GM19043 (cell line): ENCODE results near the gene GSTT2.

Experiments
- ATAC-seq: cut with Tn5 transposase; IDR thresholded peaks from one replicate; pipeline ENCODE4 v1.9.1; 2021; ENCODE audit warnings: low read depth; ENCODE audit not compliant: unreplicated experiment

Gene GSTT2

GRCh38 chr22:24007253-24008021 is 27.5 kb downstream of the GSTT2 start:
- ATAC-seq, result no peak

DNA sequence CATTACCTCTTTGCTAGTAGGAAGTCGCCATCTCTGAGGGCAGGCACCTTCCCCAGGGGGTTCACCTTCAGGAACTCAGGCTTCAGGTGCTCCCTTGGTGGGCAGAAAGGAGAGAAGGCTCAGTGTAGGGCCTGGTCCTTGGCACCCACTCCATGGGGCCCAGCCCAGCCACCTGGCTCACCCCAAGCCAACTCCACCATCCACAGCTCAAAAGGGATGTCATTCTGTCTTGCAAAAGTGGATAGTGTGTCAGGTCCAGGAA is 28.0 kb downstream of the GSTT2 start:
- no peak for ATAC-seq

DNA sequence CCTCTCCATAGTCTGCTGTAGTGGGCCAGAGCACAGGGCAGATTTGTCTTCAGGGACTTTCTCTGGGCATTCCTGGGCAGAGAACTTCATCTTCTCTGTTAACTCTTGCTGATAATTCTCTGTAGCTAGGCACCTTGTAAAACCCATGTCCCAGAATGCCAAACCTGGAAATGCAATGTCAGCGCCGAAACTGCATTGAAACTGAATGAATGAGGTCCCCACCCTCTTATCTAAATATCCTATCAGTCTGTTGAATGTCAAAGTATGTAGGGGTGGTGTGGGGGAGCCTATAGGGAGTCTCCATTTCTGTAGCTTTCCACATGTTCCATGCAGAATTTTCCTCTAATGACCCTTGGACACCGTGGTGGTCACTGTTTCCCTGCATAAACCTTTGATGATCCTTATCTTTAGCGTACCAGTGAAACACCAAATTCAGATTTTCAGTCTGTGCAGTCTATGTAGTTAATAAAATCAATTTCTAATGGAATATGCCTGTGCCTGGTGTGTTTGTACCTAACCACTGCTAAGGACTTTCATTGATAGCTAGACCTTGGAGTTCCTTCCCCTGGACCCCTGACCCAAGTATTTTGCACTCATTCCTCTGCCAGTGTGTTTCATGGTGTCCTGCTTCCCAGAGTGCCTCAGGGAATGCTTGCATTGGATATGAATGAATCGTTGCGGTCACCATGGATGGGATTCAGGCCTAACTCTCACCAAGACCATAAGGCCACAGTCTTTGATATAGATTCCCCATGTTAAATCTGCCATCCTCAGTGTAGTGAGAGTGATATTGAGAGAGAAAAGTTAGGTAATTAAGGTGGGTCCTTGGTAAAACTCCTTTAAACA is 28.7 kb downstream of the GSTT2 start:
- no peak for ATAC-seq

DNA sequence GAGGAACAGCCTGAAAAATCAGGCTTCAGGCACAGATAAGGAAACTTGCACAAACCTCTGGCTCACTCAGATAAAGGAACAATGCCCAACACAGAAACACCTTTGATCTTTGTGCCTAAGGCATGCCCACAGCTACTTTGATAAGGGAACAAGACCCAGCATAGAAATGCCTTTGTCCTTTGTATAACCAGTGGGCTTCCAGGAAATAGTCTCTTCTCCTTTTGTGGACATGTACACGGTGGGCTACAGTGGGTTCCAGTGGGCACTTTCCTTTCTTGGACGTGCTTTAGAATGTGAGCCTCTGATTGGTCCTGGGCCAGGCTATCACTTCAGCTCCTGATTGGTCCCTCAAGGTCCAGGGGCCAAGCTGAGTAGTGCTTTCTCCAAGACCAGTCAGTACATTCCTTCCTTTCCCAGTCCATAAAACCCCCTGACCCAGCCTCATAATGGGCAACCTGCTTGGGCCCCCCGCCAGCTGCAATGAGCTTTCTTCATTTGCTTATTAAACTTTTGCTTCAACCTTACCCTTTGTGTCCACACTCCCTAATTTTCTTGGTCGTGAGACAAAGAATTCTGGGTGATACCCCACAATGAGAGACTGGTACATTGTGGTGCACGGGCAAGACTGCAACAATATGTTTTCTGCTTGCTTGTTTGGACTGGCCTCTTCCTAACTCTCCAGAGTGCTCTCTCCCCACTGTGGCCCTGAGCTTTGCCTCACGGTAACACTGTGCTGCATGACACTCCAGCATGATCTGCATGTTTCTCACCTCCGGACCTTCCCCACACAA is 29.5 kb downstream of the GSTT2 start:
- no peak for ATAC-seq

DNA sequence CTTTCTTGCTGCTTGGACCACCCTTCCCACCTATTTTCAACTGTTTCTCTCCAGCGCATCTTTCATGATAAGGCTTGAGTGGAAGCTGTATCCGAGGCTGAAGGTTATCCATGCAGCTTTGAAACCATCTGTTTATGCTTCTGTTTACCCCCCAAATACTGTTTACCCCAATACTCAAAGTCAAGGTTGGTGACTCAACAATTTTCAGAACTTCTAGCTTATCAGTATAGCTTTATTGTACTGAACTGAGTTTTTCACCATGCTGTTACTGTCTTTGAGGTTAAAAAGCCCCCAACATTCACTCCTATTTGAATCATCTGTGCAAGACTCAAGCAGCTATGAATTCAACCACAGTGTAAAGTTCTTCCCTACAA is 30.1 kb downstream of the GSTT2 start:
- ATAC-seq, result no peak

- no peak for ATAC-seq
These were observed 31.8 kb downstream of the GSTT2 start for GRCh38 chr22:24011735-24012068.

- ATAC-seq, result no peak
These were observed 36.2 kb downstream of the GSTT2 start for GRCh38 chr22:24016156-24016555.

DNA sequence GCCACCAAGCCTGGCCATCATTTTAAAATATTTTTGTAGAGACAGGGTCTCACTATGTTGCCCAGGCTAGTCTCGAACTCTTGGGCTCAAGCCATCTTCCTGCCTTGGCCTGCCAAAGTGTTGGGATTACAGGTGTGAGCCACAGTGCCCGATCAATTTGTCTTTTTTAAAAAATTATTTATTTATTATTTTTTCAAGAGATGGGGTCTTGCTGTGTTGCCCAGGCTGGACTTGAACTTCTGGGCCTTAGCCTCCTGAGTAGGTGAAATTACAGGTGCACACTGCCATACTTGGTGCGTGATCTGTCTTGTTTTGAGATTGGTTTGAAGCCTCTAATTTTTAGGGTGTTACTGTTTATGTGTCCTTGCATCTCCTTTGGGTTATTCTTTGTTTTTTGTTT is 41.4 kb downstream of the GSTT2 start:
- ATAC-seq, result no peak

GRCh38 chr22:24023204-24023789 is 43.4 kb downstream of the GSTT2 start:
- ATAC-seq, result no peak

DNA sequence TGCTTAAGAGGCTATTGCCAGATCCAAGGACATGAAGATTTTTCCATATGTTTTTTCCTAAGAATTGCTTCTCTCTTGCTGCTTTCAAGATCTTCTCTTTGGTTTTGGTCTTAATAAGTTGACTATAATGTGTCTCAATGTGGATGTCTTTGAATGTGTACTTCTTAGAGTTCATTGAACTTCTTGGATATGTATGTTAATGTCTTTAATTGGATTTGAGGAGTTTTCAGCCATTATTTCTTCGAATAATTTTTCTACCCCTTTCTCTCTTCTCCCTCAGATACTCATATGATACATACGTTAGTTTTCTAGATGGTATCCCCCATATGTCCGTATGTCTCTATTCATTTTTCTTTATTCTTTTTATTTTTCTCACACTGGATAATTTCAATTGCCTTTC is 44.4 kb downstream of the GSTT2 start:
- ATAC-seq, result no peak

- ATAC-seq, result no peak
These were observed 45.5 kb downstream of the GSTT2 start for GRCh38 chr22:24025475-24025874.

- ATAC-seq, result no peak
These were observed 46.1 kb downstream of the GSTT2 start for GRCh38 chr22:24026056-24026455.

DNA sequence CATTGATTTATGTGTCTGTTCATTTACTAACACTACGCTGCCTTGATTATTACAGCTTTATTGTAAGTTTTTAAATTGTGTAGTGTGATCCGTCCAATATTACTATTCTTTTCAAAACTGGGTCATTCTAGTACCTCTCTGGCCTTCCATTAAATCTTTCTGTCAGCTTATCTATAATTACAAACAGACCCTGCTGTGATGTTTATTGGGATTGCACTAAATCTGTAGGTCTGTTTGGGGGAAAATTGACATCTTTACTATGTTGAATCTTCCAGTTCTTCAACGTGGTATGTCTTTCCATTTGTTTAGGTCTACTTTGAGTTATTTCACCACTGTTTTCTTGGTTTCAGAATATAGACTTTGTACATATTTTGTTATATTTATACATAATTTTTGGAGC is 46.8 kb downstream of the GSTT2 start:
- no peak for ATAC-seq

DNA sequence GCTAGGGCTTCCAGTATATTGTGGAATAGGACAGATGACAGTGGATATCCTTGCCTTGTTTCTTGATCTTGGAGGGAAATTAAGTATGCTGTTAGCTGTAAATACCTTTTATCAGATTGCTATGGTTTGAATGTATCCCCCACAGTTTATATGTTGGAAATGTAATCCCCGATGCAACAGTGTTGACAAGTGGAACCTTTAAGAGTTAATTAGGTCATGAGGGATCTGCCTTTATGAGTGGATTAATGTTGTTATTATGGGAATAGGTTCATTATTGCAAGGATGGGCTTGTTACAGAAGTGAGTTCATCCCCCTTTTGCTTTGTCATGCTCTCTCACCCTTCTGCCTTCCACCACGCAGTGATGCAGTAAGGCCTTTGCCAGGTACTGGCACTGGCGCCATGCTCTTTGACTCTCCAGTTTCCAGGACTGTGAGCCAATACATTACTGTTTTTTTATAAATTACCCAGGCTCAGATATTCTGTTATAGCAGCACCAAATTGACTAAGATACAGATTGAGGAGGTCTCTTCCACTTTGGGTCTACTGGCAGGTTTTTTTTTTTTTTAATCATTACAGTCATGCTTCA is 47.5 kb downstream of the GSTT2 start:
- ATAC-seq, result no peak

GRCh38 chr22:24027991-24028390 is 48.1 kb downstream of the GSTT2 start:
- ATAC-seq, result no peak

- ATAC-seq, result no peak
These were observed 48.6 kb downstream of the GSTT2 start for GRCh38 chr22:24028533-24028932.

GRCh38 chr22:24029304-24029703 is 49.4 kb downstream of the GSTT2 start:
- no peak for ATAC-seq

DNA sequence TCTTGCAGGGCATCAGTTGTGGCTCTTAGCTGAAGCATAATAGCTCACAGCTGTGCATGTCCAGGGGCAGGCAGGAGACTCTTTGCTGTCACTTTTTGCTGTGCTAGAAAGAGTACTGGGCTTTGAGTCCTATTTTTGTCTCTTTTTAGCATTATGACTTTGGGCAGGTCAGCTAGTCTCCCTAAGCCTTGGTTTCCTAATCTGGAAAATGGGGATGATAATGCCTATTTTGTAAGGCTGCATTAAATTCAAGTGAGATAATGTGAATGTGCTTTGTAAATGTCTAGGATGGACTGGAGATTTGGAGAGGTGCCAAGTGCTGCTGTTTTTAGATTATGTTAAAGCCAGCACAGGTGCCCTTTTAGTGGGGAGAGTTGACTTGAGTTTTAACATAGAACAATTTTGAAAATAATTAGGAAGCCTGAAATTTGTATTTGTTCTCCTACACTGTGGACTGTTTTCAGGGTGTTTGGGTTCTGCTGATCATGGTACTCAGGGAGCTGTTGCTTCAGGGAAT is 50.3 kb downstream of the GSTT2 start:
- ATAC-seq, result no peak
